Breast epithelium (tissue), 3 donors: ENCODE measurements around the gene TOMM7.

Source experiments
- CTCF ChIP-seq, 3 donors: fragments of 450-650 bp; IDR thresholded peaks; one replicate each; pipeline ENCODE4 v1.5.1; 2016 to 2017; ENCODE audit warnings: antibody characterized with exemption in 3 of 3, mild to moderate bottlenecking in 3 of 3, moderate library complexity in 3 of 3
- POLR2A ChIP-seq: fragments of 450-650 bp; IDR thresholded peaks from one replicate; pipeline ENCODE4 v1.6.1; 2016; ENCODE audit warnings: antibody characterized with exemption, mild to moderate bottlenecking, moderate library complexity
- POLR2AphosphoS5 ChIP-seq, 3 donors: sonication (generic); formaldehyde crosslinking; IDR thresholded peaks; one replicate each; pipeline ENCODE4 v1.6.1; 2017; ENCODE audit warnings: antibody characterized with exemption in 3 of 3

GRCh38 chr7:22765609-22766008, 57.0 kb downstream of the TOMM7 start:
- no peak for TF ChIP-seq CTCF (IDR thresholded peaks at IDR 0.05)
- TF ChIP-seq POLR2A: no peak
- no peak for TF ChIP-seq POLR2AphosphoS5 (IDR thresholded peaks at IDR 0.05)
